Hindlimb muscle (tissue), 1 donor: ENCODE measurements around the gene AKR1B15. TPM values are rescaled to one million over a fixed set of nuclear protein-coding genes. Genes with fewer than 3 reads are reported as not detected.
"Not testable (repeated sequence)": the region's sequence is repeated elsewhere in the genome, so short reads cannot be mapped to it uniquely, and the experiment has no call there.

Source experiments
- DNase-seq: peaks from one replicate; pipeline ENCODE4 v3.0.0-alpha.2; 2013
- polyA plus RNA-seq: library from polyadenylated mRNA; unstranded; fragments of 120-200 nt; gene quantifications from one replicate; pipeline ENCODE4 v1.2.1, GENCODE V29; 2013; ENCODE audit not compliant: insufficient read length

Gene AKR1B15
- polyA plus RNA-seq, 1 donor: 0.26 TPM

DNA sequence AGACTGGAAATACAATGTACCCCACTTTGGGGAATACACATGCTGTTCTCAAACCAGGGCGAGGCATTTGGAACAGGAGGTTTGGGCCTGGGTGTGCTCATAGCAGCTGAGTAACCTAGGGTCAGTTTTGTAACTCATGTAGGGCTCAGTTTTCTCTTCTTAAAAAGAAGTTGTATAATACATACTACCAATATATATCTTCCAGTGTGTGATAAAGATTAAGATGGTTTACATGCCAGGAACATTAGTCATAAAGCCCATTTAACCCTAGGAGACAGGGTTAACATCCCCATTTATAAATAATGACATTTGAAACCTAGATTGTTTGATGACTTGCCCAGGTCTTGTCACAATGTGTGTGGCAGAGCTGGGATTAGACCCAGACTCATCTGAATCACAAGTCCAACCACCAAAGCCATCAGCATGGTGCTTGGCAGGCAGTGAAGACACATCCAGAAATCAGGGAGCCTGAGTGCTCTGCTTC lies 15.6 kb upstream of the AKR1B15 start:
- no peak for DNase-seq

DNA sequence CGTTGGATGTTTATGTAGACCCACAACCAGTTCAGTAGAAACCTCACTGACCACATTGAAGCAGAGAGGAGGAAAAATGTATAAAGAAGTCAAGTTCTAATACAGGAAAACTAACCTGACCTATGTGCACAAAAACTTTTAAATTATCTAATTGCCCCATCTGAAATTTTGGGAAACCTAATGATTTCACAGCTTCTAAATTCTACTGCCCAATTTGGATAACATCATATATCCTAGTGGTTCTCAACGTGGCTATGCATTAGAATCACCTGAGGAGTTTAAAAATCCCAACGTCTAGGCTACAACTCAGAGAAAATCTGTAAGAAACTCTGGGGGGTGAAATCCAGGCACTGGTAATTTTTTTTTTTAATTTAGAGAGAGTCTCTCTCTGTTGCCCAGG lies 14.3 kb upstream of the AKR1B15 start:
- no peak for DNase-seq

DNA sequence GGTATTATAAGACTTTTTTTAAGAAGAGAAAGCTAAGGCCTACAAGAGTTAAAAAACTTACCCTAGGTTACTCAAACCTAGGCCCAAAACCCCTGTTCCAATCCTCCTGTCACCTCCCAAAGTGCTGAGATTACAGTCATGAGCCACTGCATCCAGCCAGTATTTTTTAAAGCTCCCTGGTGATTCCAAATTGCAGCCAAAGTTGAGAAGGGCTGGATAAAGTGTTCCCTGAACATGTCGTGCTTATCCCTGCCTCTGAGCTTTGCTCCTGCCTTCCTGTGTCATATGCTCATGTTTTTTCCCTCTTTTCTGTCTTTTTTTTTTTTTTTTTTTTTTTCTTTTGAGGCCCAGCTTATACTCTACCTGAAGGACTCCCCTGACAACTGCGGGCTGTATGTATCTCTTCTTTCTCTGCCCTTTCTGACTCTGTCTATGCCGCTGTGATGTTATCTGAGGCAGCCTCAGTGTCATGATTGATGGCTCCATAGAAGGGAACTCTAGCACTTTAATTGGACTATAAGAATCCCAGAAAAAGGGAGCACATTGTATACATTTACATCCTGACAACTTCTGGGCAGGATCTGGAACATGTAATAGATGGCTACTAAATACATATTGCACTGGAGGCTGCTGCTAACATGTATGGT lies 13.5 kb upstream of the AKR1B15 start:
- DNase-seq: no peak

DNA sequence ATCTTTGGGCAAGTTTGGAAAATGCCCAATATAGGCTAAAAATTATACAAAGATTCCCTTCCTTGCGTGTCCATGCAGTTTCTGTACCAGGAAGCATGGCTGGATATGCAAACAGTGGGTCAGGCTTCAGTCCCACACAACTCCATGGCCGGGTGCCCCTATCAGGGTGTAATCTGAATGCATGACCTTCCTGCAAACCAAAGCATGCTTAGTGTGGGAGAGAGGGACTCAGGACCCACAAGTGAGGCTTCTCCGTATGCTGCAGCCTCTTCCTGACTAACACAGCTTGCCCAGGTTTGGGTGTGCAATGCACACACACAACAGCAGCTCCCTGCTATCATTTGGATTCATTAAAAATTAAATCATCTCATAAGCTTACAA lies 13.0 kb upstream of the AKR1B15 start:
- DNase-seq: no peak

DNA sequence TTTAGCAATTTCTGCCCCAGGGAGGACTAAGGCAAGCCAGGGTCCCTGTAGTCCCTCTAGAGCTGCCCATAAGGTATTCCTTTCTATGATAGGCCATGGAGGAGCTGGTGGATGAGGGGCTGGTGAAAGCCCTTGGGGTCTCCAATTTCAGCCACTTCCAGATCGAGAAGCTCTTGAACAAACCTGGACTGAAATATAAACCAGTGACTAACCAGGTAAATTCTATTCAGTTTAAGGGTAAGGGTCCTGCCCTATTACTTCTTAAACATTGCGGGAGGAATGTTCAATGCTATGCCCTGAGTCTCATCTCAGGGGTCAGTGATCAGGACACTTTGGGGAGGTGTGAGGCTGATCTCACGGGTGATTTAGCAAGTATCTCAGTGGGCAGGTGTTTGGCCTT lies 12.4 kb upstream of the AKR1B15 start:
- DNase-seq: not testable (repeated sequence)

DNA sequence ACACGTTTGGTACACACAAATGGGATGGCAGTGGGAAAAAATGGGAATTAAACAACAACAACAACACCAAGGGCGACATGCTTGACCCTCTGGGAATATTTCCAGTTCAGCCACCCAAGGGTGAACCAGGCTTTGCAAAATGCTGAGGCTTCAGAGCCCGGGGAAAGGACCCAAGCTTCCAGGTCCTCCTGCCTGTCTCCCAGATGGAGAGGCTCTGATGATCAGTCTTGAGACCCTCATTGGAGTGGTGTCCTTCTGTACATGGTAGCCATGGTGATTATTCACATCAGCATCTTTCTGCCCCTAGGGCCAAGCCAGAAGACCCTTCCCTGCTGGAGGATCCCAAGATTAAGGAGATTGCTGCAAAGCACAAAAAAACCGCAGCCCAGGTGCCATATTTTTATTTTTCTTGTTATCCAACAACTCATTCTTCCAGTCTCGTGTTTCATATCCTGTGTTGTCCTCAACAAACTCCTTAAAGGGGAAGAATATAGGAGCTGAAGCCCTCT lies 11.6 kb upstream of the AKR1B15 start:
- DNase-seq: not testable (repeated sequence)

DNA sequence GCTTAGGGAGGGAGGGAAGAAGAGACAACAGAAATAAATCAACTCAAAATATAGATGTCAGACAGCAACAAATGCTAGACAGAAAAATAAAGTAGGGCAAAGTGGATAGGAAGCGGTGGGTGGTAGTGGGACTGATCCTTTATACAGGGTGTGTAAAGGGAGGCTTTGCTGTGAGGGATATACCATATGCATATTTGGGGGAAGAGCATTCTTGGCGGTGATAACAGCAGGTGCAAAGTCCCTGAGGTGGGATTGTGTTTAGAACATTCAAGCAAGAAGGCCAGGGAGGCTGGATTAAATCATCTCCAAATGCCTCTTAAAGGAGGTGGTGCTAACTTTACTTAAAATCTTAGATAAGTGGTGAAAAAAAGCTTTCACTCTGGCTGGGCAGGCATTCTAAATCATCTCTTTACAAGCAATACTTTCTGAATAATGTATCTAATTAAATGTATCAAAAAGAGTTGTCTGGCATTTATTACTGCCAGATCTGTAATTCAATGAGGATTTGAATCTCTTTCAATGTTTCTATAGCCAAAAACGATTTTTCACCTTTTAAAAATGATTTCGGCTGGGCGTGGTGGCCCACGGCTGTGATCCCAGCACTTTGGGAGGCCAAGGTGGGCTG lies 9.4 kb upstream of the AKR1B15 start:
- DNase-seq: no peak

DNA sequence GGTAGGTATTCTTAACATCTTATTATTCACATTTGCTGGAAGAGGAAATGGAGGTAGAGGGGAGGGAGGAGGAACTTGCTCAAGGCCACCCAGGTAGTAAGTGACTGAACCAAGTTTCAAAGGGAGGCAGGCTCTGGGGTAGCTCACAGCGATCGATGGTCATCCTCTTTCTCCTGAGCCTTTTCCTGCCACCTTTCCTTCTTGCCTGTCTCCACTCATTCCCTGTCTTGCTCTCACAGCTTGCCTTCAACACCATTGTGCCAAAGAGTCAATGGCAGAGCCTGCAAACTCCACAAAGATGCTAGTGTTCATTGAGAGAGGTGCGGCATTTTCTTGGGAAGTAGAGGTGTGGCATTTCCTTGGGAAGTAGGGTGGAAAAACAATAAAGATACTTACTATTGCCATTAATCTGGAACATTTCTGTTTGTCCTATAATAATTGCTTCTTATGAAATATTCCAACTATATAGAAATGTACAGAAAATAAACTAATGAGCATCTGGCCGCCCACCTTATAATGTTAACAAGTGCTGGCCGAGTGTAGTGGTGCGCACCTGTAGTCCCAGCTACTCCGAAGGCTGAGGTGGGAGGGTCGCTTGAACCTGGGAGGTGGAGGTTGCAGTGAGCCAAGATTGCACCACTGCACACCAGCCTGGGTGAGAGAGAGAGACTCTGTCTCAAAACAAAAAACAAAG lies 7.3 kb upstream of the AKR1B15 start:
- DNase-seq: not testable (repeated sequence)

DNA sequence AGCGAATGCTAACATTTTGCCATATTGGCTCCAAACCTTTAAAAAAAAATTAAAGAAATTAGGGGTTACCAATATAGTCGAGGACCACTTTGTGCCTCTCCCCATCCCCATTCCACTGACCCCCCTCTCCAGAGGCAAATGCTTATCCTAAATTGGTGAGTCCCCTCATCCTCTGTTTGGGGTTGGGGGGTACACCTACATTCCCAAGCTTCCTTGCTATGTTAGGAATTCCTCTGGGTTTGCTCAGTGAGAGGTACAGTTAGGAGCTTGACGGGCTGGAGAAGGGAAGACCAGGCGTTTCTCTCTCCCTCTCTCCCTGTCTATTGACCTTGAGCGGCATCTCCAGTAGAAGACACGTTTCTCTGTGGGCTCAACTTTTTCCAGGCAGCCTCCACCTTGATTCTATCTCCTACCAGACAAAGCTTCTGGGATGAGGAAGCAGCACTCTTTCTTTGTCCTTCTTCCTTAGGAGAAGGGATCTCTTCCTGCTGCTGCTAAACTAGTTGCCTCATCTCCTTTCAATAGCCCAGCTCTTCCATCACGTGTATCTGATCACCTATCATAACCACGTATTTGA lies 6.6 kb upstream of the AKR1B15 start:
- no peak for DNase-seq

DNA sequence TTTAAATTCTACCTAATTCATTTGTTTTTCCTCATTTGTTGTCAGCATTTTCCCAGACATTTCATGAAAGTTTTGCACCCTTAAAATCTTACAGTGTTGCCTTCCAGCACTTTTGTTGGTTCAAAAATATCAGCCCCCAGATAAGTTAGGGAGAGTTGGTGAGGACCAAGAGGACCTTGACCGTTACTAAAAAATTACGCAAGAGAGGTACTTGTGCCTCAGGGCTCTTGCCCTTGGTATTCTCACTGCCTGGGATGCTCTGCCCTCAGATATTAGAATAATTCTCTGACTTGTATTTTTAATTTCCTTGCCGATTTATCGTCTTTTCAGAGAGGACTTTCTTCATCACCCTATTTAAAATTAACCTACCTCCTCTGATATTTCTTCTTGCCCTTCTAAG lies 3.5 kb upstream of the AKR1B15 start:
- no peak for DNase-seq

DNA sequence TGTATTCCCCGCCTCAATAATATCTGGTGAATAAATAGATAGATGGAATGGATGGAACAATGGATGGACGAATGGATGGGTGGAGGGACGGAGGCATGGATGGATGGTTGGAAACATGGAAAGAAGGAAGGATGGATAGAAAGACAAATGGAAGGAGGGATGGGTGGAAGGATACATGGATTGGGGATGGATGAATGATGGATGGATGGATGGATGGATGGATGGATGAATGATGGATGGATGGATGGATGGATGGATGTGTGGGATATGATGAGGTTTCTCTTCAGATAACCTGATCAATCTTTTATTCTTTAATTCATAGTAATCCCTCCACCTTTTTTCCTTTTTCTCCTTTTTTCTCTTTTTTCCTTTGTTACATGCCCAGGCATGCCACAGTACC lies 3.0 kb upstream of the AKR1B15 start:
- DNase-seq: no peak

DNA sequence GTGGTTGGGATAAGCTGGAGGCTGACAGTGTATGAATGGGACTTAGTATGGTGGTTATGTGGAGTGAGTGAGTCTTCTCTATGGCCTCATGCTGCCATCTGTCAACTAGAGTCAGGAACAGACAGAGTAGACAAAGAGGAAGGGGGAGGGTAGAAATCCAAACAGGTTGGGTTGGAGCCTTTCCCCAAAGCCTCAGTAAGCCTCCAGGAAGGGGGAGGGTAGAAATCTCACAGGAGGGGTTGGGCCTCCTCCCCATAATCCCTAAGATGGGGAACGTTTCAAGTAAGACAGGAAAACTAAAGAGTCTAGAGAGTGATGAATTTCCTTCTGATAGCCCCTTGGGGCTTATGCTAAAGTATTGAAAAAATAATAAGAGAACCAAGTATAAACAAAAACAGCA lies 2.0 kb upstream of the AKR1B15 start:
- no peak for DNase-seq

DNA sequence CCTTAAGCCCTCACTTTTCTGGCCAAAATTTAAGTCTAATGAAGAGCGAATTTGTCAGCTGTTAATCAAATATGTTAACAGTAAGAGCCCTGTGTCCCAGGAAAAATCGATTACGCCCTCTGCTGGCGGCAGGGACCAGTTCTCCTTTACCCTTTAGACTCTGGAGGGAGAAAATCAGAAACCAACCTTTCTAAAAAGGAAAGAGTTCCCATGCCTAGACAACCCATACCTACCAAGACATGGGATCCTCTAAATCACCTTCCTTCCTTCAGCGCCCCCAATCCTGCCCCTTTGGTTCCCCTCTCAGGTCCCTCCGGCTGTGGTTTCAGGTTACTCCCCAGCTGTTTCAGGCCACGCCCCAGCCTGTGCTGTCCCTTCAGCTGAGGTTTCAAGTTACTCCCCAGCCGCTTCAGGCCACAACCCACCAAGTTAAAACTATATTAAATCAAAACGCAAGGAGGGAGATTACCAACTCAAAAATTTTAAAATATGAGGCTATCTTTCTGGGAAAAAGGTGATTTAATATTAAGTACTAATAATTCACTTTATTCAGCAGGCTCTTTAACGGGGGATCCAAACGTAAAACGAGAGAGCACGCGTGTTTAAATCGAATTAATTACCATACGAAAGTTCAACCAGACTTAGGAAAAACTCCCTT lies 1.4 kb upstream of the AKR1B15 start:
- DNase-seq: peak; percentile 63

DNA sequence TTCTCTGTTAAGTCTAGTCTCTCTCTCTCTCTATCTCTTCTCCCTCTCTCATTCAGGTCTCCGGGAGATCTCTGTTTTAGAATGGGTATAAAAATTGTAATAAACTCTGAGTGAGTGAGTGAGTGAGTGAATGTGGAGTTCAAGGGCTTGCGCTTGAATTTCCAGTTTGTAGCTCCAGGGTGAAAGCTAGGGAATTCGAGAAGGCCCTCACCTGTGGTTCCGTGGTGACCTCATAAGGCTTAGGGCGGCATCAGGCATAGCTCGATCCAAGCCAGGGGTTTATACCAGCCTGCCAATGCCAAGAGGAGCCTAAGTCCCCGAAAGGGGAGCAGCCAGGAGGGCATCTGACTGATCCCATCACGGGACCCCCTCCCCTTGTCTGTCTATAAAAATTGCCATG lies 456 bp downstream of the AKR1B15 start:
- no peak for DNase-seq

DNA sequence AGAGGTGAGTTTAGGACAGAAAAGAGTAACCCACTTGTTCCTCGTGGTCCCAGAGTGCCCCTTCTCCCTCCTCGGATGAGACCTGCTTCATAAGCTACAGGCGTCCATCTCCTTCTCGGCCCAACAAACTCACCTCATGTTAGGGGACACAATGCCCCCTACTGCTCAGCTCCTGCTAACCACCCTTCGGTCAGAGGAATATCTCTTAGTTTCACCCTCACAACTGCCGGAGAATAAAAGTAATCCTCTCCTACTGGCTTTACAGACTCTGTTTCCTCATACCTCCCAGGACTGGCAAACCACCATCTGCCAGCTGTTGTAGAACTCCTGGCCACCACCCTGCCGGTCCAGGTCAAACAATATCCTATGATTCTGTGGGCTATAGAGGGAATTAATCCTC lies 3.2 kb downstream of the AKR1B15 start:
- no peak for DNase-seq

DNA sequence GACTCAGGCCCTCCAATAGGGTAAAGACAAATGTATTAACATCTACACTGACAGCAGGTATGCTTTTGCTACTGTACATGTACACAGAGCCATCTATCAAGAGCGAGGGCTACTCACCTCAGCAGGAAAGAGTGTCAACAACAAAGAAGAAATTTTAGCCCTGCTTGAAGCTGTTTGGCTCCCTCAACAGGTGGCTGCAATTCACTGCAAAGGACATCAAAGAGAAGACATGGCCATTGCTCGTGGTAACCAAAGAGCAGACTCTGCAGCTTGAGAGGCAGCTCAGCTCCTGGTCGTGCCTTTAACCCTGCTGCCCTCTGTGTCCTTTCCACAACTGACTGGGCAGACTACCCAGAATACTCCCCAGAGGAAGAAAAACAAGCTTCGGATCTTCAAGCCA lies 5.1 kb downstream of the AKR1B15 start:
- DNase-seq: no peak

DNA sequence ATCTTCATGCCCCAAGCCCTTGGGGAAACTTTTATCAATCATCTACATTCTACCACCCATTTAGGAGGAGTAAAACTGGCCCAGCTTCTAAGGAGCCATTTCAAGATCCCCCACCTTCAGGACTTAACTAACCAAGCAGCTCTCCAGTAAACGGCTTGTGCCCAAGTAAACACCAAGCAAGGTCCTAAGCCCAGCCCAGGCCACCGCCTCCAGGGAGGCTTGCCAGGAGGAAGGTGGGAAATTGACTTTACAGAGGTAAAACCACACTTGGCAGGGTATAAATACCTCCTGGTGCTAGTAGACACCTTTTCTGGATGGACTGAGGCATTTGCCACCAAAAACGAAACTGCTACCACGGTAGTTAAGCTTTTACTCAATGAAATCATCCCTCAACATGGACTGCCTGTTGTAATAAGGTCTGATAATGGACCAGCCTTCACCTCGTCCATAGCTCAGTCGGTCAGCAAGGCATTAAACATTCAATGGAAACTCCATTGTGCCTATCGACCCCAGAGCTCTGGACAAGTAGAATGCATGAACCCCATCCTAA lies 5.6 kb downstream of the AKR1B15 start:
- DNase-seq: no peak

DNA sequence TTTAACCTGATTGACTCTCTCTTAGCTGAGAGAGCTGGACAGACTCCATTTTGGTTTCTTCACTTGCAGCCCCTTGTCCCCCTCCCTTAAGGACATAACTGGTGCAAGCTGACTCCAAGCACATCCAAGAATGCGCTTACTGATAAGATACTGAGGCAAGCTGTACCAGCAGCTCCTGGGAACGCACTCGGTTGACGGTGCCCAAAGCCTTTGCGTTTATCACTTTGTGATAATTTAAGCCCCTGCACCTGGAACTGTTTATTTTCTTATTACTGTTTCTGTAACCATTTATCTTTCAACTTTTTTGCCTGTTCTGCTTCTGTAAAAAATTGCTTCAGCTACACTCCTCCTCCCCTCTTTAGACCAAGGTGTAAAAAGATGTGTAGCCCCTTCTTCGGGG lies 8.5 kb downstream of the AKR1B15 start:
- DNase-seq: no peak

DNA sequence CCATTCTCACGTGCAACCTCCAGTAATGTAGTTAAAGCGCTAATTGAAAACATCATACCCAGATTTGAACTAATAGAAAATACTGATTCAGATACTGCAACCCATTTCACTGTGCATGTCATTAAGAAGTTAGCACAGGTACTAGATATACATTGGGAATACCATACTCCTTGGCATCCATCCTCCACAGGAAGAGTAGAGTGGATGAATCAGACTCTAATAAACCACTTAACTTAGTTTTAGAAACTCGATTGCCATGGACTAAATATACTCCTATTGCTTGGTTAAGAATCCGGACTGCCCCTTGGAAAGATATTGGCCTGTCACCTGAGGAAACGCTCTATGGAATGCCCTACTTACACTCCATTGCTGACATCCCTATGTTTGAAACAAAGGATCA lies 9.5 kb downstream of the AKR1B15 start:
- DNase-seq: no peak

DNA sequence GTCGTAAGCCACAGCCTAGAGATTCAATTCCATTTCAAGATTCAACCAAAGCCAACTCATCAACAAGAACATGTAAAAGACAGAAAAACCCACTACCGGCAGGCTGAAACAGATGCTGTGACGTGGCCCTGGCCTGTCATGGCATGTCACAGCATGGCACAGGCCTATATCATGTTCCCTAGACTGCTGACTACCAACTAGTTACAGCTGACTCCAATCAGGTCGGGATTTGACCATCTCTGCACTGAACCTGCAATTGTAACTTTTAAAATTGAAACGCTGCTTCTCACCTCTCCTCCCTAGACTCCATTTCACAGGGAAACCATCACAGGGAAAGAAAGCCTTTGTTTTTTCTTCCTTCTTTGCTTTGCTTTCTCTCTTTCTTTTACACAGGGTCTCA lies 12.7 kb downstream of the AKR1B15 start:
- not testable (repeated sequence) for DNase-seq

DNA sequence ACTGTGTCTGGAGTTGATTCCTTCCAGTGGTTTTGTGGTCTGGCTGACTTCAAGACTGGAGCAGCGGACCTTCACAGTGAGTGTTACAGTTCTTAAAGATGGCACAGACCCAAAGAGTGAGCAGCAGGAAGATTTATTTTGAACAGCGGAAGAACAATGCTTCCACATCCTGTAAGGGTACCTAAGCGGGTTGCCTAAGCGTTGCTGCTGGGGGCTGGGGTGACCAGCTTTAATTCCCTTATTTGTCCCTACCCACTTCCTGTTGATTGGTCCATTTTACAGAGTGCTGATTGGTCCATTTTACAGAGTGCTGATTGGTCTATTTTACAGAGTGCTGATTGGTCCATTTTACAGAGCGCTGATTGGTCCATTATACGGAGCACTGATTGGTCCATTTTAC lies 13.2 kb downstream of the AKR1B15 start:
- DNase-seq: no peak

DNA sequence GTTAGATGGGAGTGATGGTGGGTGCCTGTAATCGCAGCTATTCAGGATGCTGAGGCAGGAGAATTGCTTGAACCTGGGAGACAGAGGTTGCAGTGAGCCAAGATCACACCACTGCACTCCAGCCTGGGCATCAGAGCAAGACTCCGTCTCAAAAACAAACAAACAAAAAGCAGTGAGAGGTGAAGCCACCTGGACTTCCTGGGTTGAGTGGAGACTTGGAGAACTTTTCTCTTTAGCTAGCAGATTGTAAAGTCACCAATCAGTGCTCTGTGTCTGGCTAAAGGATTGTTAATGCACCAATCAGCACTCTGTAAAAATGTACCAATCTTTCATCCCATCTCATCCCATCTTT lies 14.5 kb downstream of the AKR1B15 start:
- not testable (repeated sequence) for DNase-seq
